ENCODE measurements around the gene IMPDH2. TPM values are rescaled to one million over a fixed set of nuclear protein-coding genes. Genes with fewer than 3 reads are reported as not detected.
"Not testable (repeated sequence)": the region's sequence is repeated elsewhere in the genome, so short reads cannot be mapped to it uniquely, and the experiment has no call there.

IMPDH2 gene
- total RNA-seq, 4 donors from 2014 or later = 25.1 to 106 (median 72.7) TPM

DNA sequence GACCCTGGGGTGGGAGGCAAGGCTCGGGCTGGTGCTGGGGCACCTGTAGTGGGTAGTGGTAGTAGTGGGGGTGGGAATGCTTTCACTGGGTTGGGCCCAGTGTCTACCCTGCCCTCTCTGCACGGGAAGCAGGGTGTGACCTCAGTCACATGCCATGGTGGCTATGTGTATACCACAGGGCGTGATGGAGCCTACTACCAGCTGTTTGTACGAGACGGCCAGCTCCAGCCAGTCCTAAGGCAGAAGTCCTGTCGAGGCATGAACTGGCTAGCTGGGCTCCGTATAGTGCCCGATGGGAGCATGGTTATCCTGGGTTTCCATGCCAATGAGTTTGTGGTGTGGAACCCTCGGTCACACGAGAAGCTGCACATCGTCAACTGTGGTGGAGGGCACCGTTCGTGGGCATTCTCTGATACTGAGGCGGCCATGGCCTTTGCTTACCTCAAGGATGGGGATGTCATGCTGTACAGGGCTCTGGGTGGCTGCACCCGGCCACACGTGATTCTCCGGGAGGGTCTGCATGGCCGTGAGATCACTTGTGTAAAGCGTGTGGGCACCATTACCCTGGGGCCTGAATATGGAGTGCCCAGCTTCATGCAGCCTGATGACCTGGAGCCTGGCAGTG is 16.0 kb downstream of the IMPDH2 start:
- WGBS, 2 donors (ENCODE audit: low coverage in 1 of 2) = 86% methylated on average over 19 of the region's 19 CpGs; no CpG with 5 or more reads in 1 of the 2 donors
- TF ChIP-seq POLR2A (IDR thresholded peaks at IDR 0.05) (no peak), EP300 (IDR thresholded peaks at IDR 0.05; ENCODE audit: low read depth) (no peak), POLR2AphosphoS5 (IDR thresholded peaks at IDR 0.05) (no peak)
- TF ChIP-seq, protein P1, sequence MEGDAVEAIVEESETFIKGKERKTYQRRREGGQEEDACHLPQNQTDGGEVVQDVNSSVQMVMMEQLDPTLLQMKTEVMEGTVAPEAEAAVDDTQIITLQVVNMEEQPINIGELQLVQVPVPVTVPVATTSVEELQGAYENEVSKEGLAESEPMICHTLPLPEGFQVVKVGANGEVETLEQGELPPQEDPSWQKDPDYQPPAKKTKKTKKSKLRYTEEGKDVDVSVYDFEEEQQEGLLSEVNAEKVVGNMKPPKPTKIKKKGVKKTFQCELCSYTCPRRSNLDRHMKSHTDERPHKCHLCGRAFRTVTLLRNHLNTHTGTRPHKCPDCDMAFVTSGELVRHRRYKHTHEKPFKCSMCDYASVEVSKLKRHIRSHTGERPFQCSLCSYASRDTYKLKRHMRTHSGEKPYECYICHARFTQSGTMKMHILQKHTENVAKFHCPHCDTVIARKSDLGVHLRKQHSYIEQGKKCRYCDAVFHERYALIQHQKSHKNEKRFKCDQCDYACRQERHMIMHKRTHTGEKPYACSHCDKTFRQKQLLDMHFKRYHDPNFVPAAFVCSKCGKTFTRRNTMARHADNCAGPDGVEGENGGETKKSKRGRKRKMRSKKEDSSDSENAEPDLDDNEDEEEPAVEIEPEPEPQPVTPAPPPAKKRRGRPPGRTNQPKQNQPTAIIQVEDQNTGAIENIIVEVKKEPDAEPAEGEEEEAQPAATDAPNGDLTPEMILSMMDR (IDR thresholded peaks at IDR 0.05) = no peak
- H3K27ac ChIP-seq = no peak overlapping the region

GRCh38 chr3:49012441-49013017 is 16.7 kb downstream of the IMPDH2 start:
- intact Hi-C loops (cut with DNase I; ENCODE audit: low total_unique reads) = no loop called here
- no peak for DNase-seq
- in situ Hi-C loops (cut with MboI; ENCODE audit: low pct_ligation_motif_present in 1 of 4, low pct_unique_long_range_greater_than_20kb in 1 of 4, low sequenced_read_pairs in 3 of 4) = no loop called here
- Histone ChIP-seq H3K27ac (no peak overlapping the region), H3K4me3 (no peak overlapping the region), H3K36me3 (peaks cover 0 to 12% (median 5%) of the 10 kb centered on the region in 4 donors), H3K27me3 (no peaks in the 10 kb centered on the region), H3K4me1 (peaks cover 10 to 31% (median 15%) of the 10 kb centered on the region in 4 donors), H3K9me3 (no peaks in the 10 kb centered on the region)
- WGBS, 2 donors (ENCODE audit: low coverage in 1 of 2) = 73% methylated on average over 17 of the region's 17 CpGs; no CpG with 5 or more reads in 1 of the 2 donors
- TF ChIP-seq EP300 (IDR thresholded peaks at IDR 0.05; ENCODE audit: low read depth) (no peak), POLR2A (IDR thresholded peaks at IDR 0.05) (no peak)
- TF ChIP-seq, protein P1 (IDR thresholded peaks at IDR 0.05) = no peak

More for the DNA sequence above, 16.0 kb downstream of the IMPDH2 start:
- H3K4me1 ChIP-seq = peaks cover 9 to 30% (median 16%) of the 10 kb centered on the region in 4 donors
- in situ Hi-C loops (cut with MboI; ENCODE audit: low pct_ligation_motif_present in 1 of 4, low pct_unique_long_range_greater_than_20kb in 1 of 4, low sequenced_read_pairs in 3 of 4) (no loop called here), intact Hi-C loops (cut with DNase I; ENCODE audit: low total_unique reads) (no loop called here)
- H3K27me3 ChIP-seq = no peaks in the 10 kb centered on the region
- no peak for DNase-seq
- H3K9me3 ChIP-seq = no peaks in the 10 kb centered on the region
- H3K36me3 ChIP-seq = peaks cover 0 to 12% (median 5%) of the 10 kb centered on the region in 4 donors
- H3K4me3 ChIP-seq = no peak overlapping the region

- Histone ChIP-seq H3K36me3 (peaks cover 0 to 2% (median 0%) of the 10 kb centered on the region in 4 donors), H3K4me1 (peaks cover 12 to 32% (median 19%) of the 10 kb centered on the region in 4 donors), H3K27me3 (no peaks in the 10 kb centered on the region), H3K27ac (no peak overlapping the region), H3K4me3 (no peak overlapping the region), H3K9me3 (no peaks in the 10 kb centered on the region)
- WGBS, 2 donors (ENCODE audit: low coverage in 1 of 2) = 79 to 81% methylated on average over 3 of the region's 3 CpGs
- in situ Hi-C loops (cut with MboI; ENCODE audit: low pct_ligation_motif_present in 1 of 4, low pct_unique_long_range_greater_than_20kb in 1 of 4, low sequenced_read_pairs in 3 of 4) (no loop called here), intact Hi-C loops (cut with DNase I; ENCODE audit: low total_unique reads) (no loop called here)
- no peak for DNase-seq
- TF ChIP-seq POLR2A (IDR thresholded peaks at IDR 0.05) = no peak
- no peak for TF ChIP-seq POLR2AphosphoS5 (IDR thresholded peaks at IDR 0.05)
- TF ChIP-seq EP300 (IDR thresholded peaks at IDR 0.05; ENCODE audit: low read depth) = no peak
- TF ChIP-seq, protein P1 (IDR thresholded peaks at IDR 0.05) = no peak
These were observed 19.8 kb downstream of the IMPDH2 start for GRCh38 chr3:49009396-49009795.

DNA sequence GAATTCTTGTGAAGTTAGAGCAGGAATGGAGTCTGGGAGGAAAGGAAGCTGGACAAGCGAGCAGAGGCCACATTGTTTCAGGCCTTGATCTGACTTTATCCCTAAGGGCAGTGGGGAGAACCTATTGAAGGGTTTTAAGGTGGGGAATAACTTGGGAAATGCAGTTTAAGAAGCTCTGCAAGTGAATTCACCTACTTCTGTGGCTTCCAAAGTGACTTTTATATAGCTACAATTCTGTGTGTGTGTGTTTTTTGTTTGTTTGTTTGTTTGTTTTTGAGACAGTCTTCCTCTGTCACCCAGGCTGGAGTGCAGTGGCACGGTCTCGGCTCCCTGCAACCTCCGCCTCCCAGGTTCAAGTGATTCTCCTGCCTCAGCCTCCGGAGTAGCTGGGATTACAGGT is 20.6 kb downstream of the IMPDH2 start:
- H3K9me3 ChIP-seq; in situ Hi-C loops (cut with MboI; ENCODE audit: low pct_ligation_motif_present in 1 of 4, low pct_unique_long_range_greater_than_20kb in 1 of 4, low sequenced_read_pairs in 3 of 4); intact Hi-C loops (cut with DNase I; ENCODE audit: low total_unique reads); H3K36me3 ChIP-seq; DNase-seq; H3K27me3 ChIP-seq: not testable (repeated sequence)
- Histone ChIP-seq H3K4me3 (peak overlapping the region in 1 of 4 donors; percentile 92), H3K4me1 (peaks cover 12 to 32% (median 19%) of the 10 kb centered on the region in 4 donors), H3K27ac (peak overlapping the region; percentile 95 to 99 (median 96))
- WGBS, 2 donors (ENCODE audit: low coverage in 1 of 2) = 84 to 91% methylated on average over 5 of the region's 5 CpGs

All from transverse colon (tissue), 4 donors.